GM12873 (cell line): ENCODE results near the gene AHSG.

Experiments used
- TF ChIP-seq, protein P1 (sequence below): IDR thresholded peaks from 2 replicates; pipeline ENCODE4 v1.5.1; 2012; ENCODE audit warnings: low read depth, mild to moderate bottlenecking, moderate library complexity, low read length, control low read depth; ENCODE audit not compliant: insufficient read depth; ENCODE audit errors: missing control alignments

AHSG gene, protein sequence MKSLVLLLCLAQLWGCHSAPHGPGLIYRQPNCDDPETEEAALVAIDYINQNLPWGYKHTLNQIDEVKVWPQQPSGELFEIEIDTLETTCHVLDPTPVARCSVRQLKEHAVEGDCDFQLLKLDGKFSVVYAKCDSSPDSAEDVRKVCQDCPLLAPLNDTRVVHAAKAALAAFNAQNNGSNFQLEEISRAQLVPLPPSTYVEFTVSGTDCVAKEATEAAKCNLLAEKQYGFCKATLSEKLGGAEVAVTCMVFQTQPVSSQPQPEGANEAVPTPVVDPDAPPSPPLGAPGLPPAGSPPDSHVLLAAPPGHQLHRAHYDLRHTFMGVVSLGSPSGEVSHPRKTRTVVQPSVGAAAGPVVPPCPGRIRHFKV

DNA sequence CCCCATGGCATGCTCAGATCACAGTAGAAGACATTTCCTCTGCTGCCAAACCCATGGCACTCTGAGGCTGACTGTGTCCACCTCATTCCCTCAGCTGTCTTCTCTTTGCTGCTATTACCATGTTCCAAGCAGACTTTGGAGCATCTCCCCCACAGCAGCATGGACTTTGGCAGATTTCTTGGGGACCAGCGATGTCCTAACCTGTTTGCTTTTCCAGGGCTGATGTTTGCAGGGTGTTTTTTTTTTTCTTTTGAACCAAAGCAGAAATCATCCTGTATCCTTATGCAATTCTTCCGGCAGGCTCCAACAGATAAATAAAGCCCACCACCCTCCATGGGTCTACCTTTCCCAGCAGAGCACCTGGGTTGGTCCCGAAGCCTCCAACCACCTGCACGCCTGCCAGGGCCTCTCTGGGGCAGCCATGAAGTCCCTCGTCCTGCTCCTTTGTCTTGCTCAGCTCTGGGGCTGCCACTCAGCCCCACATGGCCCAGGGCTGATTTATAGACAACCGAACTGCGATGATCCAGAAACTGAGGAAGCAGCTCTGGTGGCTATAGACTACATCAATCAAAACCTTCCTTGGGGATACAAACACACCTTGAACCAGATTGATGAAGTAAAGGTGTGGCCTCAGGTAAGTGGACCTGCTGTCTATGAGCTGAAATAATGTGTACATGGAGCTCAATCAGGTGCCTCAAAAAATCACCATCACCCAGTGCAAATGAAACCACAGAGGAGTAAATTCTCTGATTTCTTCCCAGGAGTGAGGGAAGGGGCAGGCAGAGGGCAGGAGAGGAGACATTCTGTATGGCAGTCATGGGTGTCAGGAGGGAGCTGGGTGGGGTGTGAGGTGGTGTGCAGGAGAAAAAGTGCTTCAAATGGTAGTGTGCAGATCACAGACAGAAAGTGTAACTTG lies at the start of gene AHSG:
Gene AHSG (plus strand): TSS at position 340 of the 916 bp plus-strand sequence. CDS start 82 bp downstream, at position 422.
- TF ChIP-seq, protein P1, sequence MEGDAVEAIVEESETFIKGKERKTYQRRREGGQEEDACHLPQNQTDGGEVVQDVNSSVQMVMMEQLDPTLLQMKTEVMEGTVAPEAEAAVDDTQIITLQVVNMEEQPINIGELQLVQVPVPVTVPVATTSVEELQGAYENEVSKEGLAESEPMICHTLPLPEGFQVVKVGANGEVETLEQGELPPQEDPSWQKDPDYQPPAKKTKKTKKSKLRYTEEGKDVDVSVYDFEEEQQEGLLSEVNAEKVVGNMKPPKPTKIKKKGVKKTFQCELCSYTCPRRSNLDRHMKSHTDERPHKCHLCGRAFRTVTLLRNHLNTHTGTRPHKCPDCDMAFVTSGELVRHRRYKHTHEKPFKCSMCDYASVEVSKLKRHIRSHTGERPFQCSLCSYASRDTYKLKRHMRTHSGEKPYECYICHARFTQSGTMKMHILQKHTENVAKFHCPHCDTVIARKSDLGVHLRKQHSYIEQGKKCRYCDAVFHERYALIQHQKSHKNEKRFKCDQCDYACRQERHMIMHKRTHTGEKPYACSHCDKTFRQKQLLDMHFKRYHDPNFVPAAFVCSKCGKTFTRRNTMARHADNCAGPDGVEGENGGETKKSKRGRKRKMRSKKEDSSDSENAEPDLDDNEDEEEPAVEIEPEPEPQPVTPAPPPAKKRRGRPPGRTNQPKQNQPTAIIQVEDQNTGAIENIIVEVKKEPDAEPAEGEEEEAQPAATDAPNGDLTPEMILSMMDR, result no peak

DNA sequence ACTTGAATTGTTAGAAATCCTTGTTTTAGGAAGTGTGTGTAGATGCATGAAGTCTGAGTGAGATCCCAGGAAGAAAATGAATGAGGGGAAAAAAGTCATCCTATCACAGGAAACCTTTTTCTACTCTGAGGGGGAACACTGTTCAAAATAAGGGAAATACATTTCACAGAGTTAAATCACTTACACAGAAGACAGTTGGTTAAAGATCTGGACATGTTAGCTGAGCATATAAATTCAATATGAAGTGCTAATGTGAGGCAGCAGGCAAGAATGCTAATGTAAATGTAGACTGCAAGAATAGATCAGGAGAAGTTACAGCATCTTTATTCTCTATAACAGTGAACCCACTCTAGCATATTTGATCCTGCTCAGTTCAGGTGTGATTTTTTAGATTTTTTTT lies 48.3 kb upstream of the AHSG start:
- TF ChIP-seq, protein P1, result no peak

DNA sequence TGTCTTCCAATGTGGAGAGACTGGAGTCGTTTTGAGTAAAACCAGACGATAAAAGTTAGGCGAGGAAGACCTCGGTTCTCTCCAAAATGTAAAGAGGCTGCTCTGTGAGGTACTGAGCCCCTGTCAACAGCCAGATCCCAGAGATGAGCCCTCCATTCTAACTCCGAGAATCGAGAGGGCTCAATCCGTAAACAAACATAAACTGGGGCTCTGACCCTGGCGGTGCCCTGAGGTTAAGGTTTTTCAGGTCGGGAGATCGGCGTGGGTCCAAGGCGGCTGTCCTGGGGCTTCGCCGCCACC lies 46.1 kb upstream of the AHSG start:
- TF ChIP-seq, protein P1, result peak; percentile 5

DNA sequence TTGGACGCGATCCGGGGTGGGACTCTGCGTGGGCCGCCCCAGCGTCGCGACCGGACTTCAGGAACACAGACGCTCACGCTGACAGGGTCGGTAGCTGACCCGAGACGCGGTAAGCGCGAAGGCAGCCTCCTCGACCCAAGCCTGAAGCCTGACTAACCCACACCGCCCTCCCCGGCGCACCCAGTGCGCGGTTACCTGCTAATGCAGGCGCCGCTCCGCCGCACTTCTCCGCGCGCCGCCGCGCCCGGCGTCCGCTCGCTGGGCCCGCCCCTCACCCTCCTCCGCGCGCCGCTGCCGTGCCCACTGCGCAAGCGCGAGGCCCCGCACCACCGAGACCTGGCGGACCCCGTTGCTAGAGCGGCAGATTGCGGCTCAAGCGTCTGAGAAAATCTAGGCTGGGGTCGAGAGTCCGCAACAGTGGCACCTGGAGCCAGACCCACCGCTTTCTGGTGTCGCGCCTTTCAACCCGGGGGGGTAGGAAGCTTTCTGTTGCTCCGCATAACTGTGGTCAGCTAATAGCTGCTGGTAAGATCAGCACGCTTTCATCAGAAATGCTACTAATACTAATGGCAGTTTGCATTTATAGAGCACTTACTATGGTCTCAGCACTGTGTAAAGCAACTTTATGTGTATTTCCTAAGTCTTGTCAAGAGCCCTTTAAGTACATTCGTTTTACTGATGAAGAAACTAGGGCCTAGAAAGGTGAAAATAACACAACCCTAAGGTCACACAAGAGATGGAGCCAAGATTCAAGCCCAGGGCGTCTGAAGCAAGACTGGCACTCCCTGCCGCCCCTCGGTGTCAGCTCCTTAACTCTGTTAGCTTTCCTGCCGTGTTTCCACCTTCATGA lies 45.6 kb upstream of the AHSG start, which contains the start of gene TBCCD1:
Gene TBCCD1 (minus strand): TSS at position 268 of the 850 bp plus-strand sequence. CDS start 3,010 bp downstream, outside the sequence.
- TF ChIP-seq, protein P1, result no peak

DNA sequence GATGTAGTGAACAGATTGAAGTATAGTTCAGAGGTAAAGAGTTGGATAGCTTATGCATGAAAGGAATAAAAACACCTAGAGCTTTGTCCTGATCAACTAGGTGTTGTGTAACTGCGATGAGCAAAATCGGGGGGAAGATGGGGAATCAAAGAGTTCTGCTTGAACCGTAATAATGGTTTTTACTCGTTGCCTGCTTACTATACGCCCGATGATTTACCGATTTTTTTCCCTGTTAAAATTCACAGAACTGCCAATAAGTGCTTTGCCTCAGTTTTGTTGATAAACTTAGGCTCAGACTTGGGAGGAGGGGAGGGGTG lies 43.1 kb upstream of the AHSG start:
- TF ChIP-seq, protein P1, result no peak

DNA sequence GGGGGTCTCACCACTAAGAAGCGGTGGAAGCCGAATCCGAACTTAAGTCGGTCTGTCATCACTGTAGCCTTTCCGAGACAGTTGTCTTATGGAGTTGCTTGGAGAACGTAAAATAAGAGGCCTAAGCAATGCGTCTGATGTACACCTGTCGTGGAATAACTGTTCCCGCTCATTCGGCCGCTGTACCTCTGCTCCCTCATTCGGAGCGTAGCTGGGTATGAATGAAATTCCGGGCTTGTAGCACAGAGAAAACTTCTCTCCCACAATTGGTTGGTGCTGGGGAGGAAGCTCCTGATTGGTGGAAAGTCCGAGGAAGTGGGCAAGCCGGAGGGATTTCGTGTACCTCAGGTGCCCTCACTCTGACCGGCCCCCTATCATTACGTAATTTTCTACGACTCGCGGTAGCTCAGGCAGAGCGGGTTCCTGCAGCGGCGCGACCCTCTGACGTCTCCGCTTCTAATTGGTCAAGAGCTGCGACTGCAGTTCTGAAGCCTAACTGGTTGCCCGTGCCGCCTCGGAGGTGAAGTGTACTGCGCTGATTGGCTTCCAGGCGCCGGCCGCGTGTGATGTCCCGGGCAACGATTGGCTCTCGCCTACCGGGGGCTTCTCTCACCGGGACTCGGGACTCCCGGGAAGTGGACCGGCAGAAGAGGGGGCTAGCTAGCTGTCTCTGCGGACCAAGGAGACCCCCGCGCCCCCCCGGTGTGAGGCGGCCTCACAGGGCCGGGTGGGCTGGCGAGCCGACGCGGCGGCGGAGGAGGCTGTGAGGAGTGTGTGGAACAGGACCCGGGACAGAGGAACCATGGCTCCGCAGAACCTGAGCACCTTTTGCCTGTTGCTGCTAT lies 42.5 kb upstream of the AHSG start, which contains the start of gene DNAJB11:
Gene DNAJB11 (plus strand): TSS at position 625 of the 845 bp plus-strand sequence. CDS start 178 bp downstream, at position 803.
- TF ChIP-seq, protein P1, result no peak
